HCT116 (cell line): ENCODE measurements around the gene TRPM5. TPM values are rescaled to one million over a fixed set of nuclear protein-coding genes. Genes with fewer than 3 reads are reported as not detected.

Experiments used
- ATAC-seq: fragments of 200-7000 bp; cut with Tn5 transposase; 2 replicates; pipeline ENCODE4 v1.9.1; 2020; ENCODE audit warnings: mild to moderate bottlenecking, moderate library complexity
- BruUV-seq: library from RNA; stranded (reverse); fragments of 400-500 nt; replicated peaks from 2 replicates; lab custom pipeline; 2021; lab: Mats Ljungman, UMichigan
- CTCF ChIA-PET: fragments of 300-600 bp; sonication (Branson Sonifier 250); formaldehyde crosslinking; loops from one replicate; lab custom pipeline; 2021; ENCODE audit warnings: antibody characterized with exemption; lab: Charles Lee
- POLR2A ChIA-PET: fragments of 300-600, 350-600 bp; sonication (Branson Sonifier 250); formaldehyde crosslinking; loops from one replicate; lab custom pipeline; 2021; ENCODE audit warnings: antibody characterized with exemption; lab: Charles Lee
- RAD21 ChIA-PET, 2 experiments: fragments of 300-600 bp; sonication (Branson Sonifier 250); formaldehyde crosslinking; loops; one replicate each; lab custom pipeline; 2023; ENCODE audit warnings: low total read pairs in 2 of 2; ENCODE audit not compliant: uncharacterized antibody in 2 of 2, unreplicated experiment in 2 of 2, low non-redundant PET in 1 of 2; lab: Charles Lee
- DNase-seq: peaks from one replicate; pipeline ENCODE4 v3.0.0-alpha.2; 2010; ENCODE audit warnings: low read depth, low spot score
- H2AFZ ChIP-seq: fragments of 200-600 bp; shearing (Covaris generic), sonication (generic); 2 replicates; pipeline ENCODE4 v1.6.1; 2017; ENCODE audit warnings: low read depth, mixed run types, mixed read lengths, antibody characterized with exemption, low read length; ENCODE audit not compliant: poor library complexity, severe bottlenecking
- H3K27ac ChIP-seq: 2 replicates; pipeline ENCODE4 v1.5.1; 2012; ENCODE audit warnings: low read depth, low read length
- H3K27me3 ChIP-seq: fragments of 200-600 bp; sonication (generic); 2 replicates; pipeline ENCODE4 v1.6.1; 2016; ENCODE audit warnings: mixed run types, low read length, mixed read lengths; ENCODE audit not compliant: insufficient read depth
- H3K36me3 ChIP-seq, 2 experiments: fragments of 200-500 bp in 1 of 2; fragments of 200-600 bp in 1 of 2; sonication (Bioruptor generic) in 1 of 2; sonication (generic) in 1 of 2; 2 replicates each; pipeline versions ENCODE4 v1.5.1 to v1.6.1; 2014 to 2016; ENCODE audit warnings: low read length in 2 of 2, inconsistent platforms in 1 of 2, mixed read lengths in 1 of 2, mixed run types in 1 of 2; ENCODE audit not compliant: insufficient read depth in 2 of 2, control insufficient read depth in 1 of 2
- H3K4me1 ChIP-seq, 2 experiments: fragments of 200-600 bp in 1 of 2; sonication (generic) in 1 of 2; 2 replicates each; pipeline versions ENCODE4 v1.5.1 to v1.6.1; 2012 to 2017; ENCODE audit warnings: low read length in 2 of 2, inconsistent platforms in 1 of 2, mild to moderate bottlenecking in 1 of 2, mixed read lengths in 1 of 2, mixed run types in 1 of 2, moderate library complexity in 1 of 2; ENCODE audit not compliant: insufficient read depth in 2 of 2, control insufficient read depth in 1 of 2
- H3K4me2 ChIP-seq: fragments of 200-600 bp; sonication (generic); 2 replicates; pipeline ENCODE4 v1.6.1; 2017; ENCODE audit warnings: mixed run types, low read length, mixed read lengths
- H3K4me3 ChIP-seq, 2 experiments: fragments of 200-600 bp in 1 of 2; sonication (generic) in 1 of 2; replicated peaks in 1 of 2; 2 replicates each; pipeline ENCODE4 v1.5.1; 2011 to 2016; ENCODE audit warnings: low read length in 2 of 2, control low read depth in 1 of 2, low read depth in 1 of 2, mild to moderate bottlenecking in 1 of 2, mixed read lengths in 1 of 2, mixed run types in 1 of 2
- H3K79me2 ChIP-seq: fragments of 200-600 bp; sonication (generic); 2 replicates; pipeline ENCODE4 v1.6.1; 2017; ENCODE audit warnings: mild to moderate bottlenecking, mixed run types, low read length, moderate library complexity, mixed read lengths; ENCODE audit not compliant: insufficient read depth
- H3K9ac ChIP-seq: fragments of 200-600 bp; sonication (generic); 2 replicates; pipeline ENCODE4 v1.6.1; 2016; ENCODE audit warnings: low read length, mixed read lengths
- H3K9me2 ChIP-seq: fragments of 200-600 bp; sonication (generic), shearing (Covaris generic); 2 replicates; pipeline ENCODE4 v1.6.1; 2017; ENCODE audit warnings: mixed run types, mild to moderate bottlenecking, moderate library complexity; ENCODE audit not compliant: insufficient read depth
- H3K9me3 ChIP-seq, 2 experiments: fragments of 200-500 bp in 1 of 2; fragments of 200-600 bp in 1 of 2; sonication (Bioruptor generic) in 1 of 2; sonication (generic) in 1 of 2; 2 replicates each; pipeline ENCODE4 v1.6.1; 2014 to 2017; ENCODE audit warnings: low read length in 2 of 2, mixed read lengths in 2 of 2, inconsistent platforms in 1 of 2, low read depth in 1 of 2, mild to moderate bottlenecking in 1 of 2, mixed run types in 1 of 2, moderate library complexity in 1 of 2; ENCODE audit not compliant: control insufficient read depth in 1 of 2, insufficient read depth in 1 of 2
- H4K20me1 ChIP-seq: fragments of 200-600 bp; sonication (generic), shearing (Covaris generic); 2 replicates; pipeline ENCODE4 v1.6.1; 2017; ENCODE audit warnings: mixed run types, mild to moderate bottlenecking, moderate library complexity; ENCODE audit not compliant: insufficient read depth
- EGR1 ChIP-seq: IDR thresholded peaks from 2 replicates; pipeline ENCODE4 v1.6.1; 2012; ENCODE audit warnings: low read depth
- EZH2 ChIP-seq: fragments of 200-600 bp; sonication (generic); IDR thresholded peaks from 2 replicates; pipeline ENCODE4 v1.6.1; 2017; ENCODE audit warnings: antibody characterized with exemption, mixed run types
- EZH2phosphoT487 ChIP-seq: fragments of 200-600 bp; IDR thresholded peaks from 2 replicates; pipeline ENCODE4 v1.6.1; 2018; ENCODE audit warnings: antibody characterized with exemption, borderline replicate concordance
- FOSL1 ChIP-seq: IDR thresholded peaks from 2 replicates; pipeline ENCODE4 v1.6.1; 2012; ENCODE audit warnings: low read depth
- JUND ChIP-seq: IDR thresholded peaks from 2 replicates; pipeline ENCODE4 v1.6.1; 2012
- POLR2A ChIP-seq: IDR thresholded peaks from 2 replicates; pipeline ENCODE4 v1.7.0; 2011; ENCODE audit warnings: borderline replicate concordance; ENCODE audit not compliant: insufficient read depth, insufficient read length; ENCODE audit errors: extremely low read depth
- RAD21 ChIP-seq: IDR thresholded peaks from 2 replicates; pipeline ENCODE4 v1.6.1; 2012; ENCODE audit warnings: low read depth, mild to moderate bottlenecking
- SP1 ChIP-seq: IDR thresholded peaks from 2 replicates; pipeline ENCODE4 v1.6.1; 2012; ENCODE audit warnings: low read depth
- SRF ChIP-seq: IDR thresholded peaks from 2 replicates; pipeline ENCODE4 v1.6.1; 2012; ENCODE audit warnings: low read depth
- ZBTB33 ChIP-seq: IDR thresholded peaks from 2 replicates; pipeline ENCODE4 v1.6.1; 2011; ENCODE audit warnings: mild to moderate bottlenecking, low read length, moderate library complexity; ENCODE audit not compliant: insufficient replicate concordance; ENCODE audit errors: extremely low read depth
- ZFX ChIP-seq: fragments of 450-650 bp; IDR thresholded peaks from 2 replicates; pipeline ENCODE4 v1.6.1; 2017
- ZNF274 ChIP-seq: fragments of 200-500 bp; sonication (Bioruptor generic); IDR thresholded peaks from 2 replicates; pipeline ENCODE4 v1.6.1; 2014; ENCODE audit warnings: mild to moderate bottlenecking, low read depth, low read length, inconsistent platforms
- intact Hi-C: fragments of 100-400 bp; cut with micrococcal nuclease; formaldehyde crosslinking; loops from 2 replicates; pipeline ENCODE4 v1.10.0; 2022
- total RNA-seq: library from RNA; stranded (reverse); gene quantifications from one replicate; pipeline ENCODE4 v1.2.1, GENCODE V29; 2021; ENCODE audit not compliant: unreplicated experiment
- TF ChIP-seq, protein P1 (sequence below), 3 experiments: fragments of 200-600 bp in 1 of 3; sonication (generic) in 1 of 3; IDR thresholded peaks in 2 of 3; conservative IDR thresholded peaks in 1 of 3; 2 replicates each; pipeline ENCODE4 v1.5.1; 2012 to 2017; ENCODE audit warnings: low read depth in 2 of 3, low read length in 2 of 3, antibody characterized with exemption in 1 of 3, borderline replicate concordance in 1 of 3, control low read depth in 1 of 3, mild to moderate bottlenecking in 1 of 3, mixed read lengths in 1 of 3, mixed run types in 1 of 3, moderate library complexity in 1 of 3; ENCODE audit not compliant: insufficient read depth in 1 of 3
- TF ChIP-seq, protein P2 (sequence below): IDR thresholded peaks from 2 replicates; pipeline ENCODE4 v1.6.1; 2012

The TRPM5 gene
- total RNA-seq, 1 experiment from 2014 or later: 0.07 TPM

DNA sequence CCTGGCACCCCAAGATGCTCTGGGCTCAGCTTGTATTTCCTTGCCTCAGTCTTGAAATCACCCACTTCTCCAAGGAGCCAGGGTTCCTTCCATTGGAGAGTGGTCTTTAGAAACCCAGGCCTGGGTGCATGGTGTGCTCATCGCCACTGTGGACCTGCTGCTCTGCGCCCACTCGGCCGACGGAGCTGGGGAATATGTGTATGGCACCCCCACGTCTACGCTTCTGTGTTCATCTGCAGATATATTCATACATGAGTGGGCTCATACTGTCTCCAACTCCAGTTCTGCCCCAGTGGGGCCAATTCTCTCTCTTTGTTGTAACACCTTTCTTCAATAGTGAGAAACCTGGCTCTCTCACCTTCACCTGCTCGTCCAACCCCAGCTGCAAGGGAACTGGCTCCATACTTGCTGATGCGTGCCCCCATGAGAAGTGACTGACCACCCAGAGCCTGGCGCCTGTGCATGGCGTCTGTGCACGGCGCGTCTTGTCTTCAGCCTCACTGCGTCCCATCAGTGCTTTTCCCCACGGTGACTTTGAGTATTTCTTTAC lies 40.3 kb upstream of the TRPM5 start:
- Histone ChIP-seq H3K79me2 (no peaks in the 10 kb centered on the region), H3K27ac (no peak overlapping the region), H3K36me3 (no peaks in the 10 kb centered on the region), H3K9me2 (no peaks in the 10 kb centered on the region), H2AFZ (no peak overlapping the region), H4K20me1 (no peaks in the 10 kb centered on the region), H3K27me3 (no peaks in the 10 kb centered on the region), H3K9me3 (peaks cover 12 to 20% of the 10 kb centered on the region in 2 experiments; a peak in 3 of 4 replicates), H3K4me2 (no peak overlapping the region), H3K4me1 (no peaks in the 10 kb centered on the region)
- ChIA-PET POLR2A (no interaction called here), RAD21 (no interaction called here), CTCF (no interaction called here)
- intact Hi-C loops: no loop called here
- DNase-seq (no peak), ATAC-seq (no peak)
- BruUV-seq: no TSS peak
- no peak for TF ChIP-seq POLR2A
- no peak for TF ChIP-seq SP1
- no peak for TF ChIP-seq ZNF274
- TF ChIP-seq ZFX: no peak
- TF ChIP-seq, protein P1, sequence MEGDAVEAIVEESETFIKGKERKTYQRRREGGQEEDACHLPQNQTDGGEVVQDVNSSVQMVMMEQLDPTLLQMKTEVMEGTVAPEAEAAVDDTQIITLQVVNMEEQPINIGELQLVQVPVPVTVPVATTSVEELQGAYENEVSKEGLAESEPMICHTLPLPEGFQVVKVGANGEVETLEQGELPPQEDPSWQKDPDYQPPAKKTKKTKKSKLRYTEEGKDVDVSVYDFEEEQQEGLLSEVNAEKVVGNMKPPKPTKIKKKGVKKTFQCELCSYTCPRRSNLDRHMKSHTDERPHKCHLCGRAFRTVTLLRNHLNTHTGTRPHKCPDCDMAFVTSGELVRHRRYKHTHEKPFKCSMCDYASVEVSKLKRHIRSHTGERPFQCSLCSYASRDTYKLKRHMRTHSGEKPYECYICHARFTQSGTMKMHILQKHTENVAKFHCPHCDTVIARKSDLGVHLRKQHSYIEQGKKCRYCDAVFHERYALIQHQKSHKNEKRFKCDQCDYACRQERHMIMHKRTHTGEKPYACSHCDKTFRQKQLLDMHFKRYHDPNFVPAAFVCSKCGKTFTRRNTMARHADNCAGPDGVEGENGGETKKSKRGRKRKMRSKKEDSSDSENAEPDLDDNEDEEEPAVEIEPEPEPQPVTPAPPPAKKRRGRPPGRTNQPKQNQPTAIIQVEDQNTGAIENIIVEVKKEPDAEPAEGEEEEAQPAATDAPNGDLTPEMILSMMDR (IDR thresholded peaks at IDR 0.05 in 2 of 3, conservative IDR thresholded peaks at IDR 0.05 in 1 of 3; ENCODE audit: borderline replicate concordance in 1 of 3, insufficient read depth in 1 of 3, low read depth in 2 of 3, low read length in 2 of 3): no peak
- TF ChIP-seq SRF: no peak
- no peak for TF ChIP-seq RAD21
- TF ChIP-seq ZBTB33: no peak
- TF ChIP-seq EZH2phosphoT487: no peak
- TF ChIP-seq, protein P2, sequence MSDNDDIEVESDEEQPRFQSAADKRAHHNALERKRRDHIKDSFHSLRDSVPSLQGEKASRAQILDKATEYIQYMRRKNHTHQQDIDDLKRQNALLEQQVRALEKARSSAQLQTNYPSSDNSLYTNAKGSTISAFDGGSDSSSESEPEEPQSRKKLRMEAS: no peak
- TF ChIP-seq JUND: no peak
- no peak for TF ChIP-seq EGR1
- TF ChIP-seq EZH2: no peak
- TF ChIP-seq FOSL1: no peak
- TF ChIP-seq, all 23 proteins: peak for 0
- Histone ChIP-seq H3K4me3 (no peak overlapping the region), H3K9ac (no peak overlapping the region)
